AML-193 (cell line): ENCODE results near the gene DNPH1.

ENCODE experiments used
- DNase-seq, 2 experiments: peaks; one replicate each; lab custom pipeline; 2025; lab: John Stamatoyannopoulos, UW

Gene DNPH1

GRCh38 chr6:43263314-43264178, 34.3 kb upstream of the DNPH1 start:
- DNase-seq = peak; percentile 84 to 86

GRCh38 chr6:43262780-43263313, 33.6 kb upstream of the DNPH1 start:
- DNase-seq = no peak

DNA sequence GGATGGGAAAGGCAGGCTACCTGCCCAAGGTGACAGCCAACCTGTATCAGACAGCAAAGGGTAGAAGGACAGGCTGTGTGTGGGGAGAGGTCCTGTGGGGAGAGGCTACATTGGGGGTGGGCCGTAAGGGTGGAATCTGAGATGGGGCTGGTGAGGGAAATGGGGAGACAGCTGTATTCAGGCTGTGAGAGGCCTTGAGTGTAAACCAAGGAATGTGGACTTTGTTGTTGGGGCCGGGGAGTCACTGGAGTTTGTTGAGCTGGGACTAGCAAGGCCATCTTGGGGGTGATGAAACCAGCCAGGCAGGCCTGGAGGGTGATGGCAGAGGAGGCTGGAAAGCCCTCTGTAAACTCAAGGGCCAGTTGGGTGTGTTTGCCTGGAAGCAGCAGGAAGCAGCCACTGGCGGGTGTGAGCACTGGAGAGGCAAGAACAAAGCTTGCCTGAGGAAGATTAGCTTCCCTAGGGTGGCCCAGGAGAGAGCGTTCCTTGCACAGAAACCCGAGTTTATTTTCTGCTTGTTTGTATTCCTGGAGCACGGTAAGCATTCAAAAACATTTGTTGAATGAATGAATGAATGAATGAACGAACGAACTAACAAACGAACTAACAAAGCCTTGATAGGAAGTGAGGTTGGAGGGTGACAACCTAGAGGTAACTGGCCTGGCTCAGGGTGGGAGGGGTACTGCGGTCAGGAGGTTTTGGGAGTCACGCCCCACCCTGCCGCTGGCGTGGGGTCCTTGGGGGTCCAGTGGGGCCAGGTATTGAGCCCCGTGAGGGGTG, 32.9 kb upstream of the DNPH1 start:
- no peak for DNase-seq

DNA sequence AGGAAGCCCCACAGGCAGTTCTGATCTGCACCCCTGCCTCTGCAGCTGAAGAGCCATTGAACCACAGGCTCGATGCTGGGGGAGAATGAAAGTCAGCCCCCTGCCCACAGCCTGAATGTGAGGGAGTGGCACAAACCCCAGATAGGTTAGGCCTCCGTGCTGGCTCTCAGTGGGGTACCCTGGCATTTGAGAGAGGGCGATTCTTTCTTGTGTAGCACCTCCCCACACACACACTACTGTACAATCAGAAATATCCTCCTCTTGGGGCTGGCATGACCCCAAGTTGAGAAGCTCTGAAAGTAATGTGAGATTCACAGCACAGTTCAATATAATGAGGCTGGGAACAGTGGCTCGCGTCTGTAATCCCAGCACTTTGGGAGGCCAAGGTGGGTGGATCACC, 31.9 kb upstream of the DNPH1 start:
- no peak for DNase-seq

DNA sequence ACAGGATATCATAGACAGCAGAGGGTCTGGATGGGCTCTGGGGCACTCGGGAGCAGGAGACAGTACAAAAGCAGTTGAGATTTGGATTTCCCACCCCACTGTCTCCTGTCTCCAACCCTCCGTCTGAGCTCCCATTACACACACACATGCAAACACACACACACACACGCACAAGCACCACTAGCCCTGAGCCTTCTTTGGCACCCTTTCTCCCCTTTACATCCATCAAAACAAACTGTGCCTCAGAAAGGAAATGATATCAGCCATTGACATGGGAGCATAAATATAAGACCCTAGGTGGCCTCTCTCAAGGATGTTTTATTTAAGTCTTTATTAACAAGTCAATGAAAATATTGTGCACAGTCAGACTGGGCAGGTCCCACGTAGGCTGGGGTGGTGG, 31.5 kb upstream of the DNPH1 start:
- DNase-seq = no peak

- no peak for DNase-seq
Measured at GRCh38 chr6:43258807-43259686, 29.8 kb upstream of the DNPH1 start.

- no peak for DNase-seq
Measured at GRCh38 chr6:43258180-43258579, 28.9 kb upstream of the DNPH1 start.

GRCh38 chr6:43257367-43258145, 28.3 kb upstream of the DNPH1 start:
- DNase-seq = no peak

GRCh38 chr6:43256670-43257366, 27.5 kb upstream of the DNPH1 start:
- no peak for DNase-seq

DNA sequence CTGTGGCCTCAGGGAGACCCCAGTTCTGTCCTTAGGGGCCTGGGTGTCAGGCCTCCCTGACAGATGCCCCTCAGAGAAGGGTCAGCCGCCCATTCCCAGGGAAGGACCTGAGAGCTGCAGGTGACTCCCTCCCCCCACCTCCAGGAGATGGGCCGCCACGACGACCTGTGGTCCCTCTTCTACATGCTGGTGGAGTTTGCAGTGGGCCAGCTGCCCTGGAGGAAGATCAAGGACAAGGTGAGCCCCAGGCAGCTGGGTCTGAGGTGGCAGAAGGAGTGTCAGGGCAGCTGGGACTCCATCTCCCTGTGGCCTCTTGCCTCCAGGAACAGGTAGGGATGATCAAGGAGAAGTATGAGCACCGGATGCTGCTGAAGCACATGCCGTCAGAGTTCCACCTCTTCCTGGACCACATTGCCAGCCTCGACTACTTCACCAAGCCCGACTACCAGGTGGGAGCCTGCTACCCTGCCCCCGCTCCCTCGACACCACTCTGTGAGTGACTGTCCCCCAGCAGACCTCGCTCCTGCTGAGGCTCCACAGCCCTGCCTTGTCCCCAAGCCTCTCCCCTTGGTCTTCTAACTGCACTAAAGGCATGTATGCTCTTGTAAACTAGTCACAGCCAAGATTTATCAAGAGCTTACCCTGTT, 26.2 kb upstream of the DNPH1 start:
- DNase-seq = no peak

DNA sequence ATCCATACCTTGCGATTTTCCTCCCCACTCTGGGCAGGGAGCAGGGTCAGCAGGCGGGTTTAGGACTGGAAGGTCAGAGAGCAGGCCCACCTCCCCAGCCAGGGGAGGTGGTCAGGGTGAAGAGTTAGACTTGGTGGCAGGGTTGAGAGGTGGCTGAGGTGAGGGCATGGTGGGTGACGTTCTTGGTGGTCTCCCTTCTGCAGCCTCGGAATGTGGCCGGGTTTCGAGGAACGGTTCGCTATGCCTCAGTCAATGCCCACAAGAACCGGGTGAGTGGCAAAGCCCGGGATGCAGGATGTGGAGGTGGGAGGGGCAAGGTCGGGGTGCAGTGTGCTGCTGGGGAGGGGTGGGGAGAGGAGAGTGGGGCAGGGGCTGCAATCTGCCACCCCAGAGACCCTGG, 25.6 kb upstream of the DNPH1 start:
- DNase-seq = no peak

- no peak for DNase-seq
Measured at GRCh38 chr6:43254138-43254817, 25.0 kb upstream of the DNPH1 start.

GRCh38 chr6:43253401-43253800, 24.1 kb upstream of the DNPH1 start:
- no peak for DNase-seq

GRCh38 chr6:43250992-43251373, 21.7 kb upstream of the DNPH1 start:
- no peak for DNase-seq

GRCh38 chr6:43248791-43249190, 19.5 kb upstream of the DNPH1 start:
- DNase-seq = no peak

DNA sequence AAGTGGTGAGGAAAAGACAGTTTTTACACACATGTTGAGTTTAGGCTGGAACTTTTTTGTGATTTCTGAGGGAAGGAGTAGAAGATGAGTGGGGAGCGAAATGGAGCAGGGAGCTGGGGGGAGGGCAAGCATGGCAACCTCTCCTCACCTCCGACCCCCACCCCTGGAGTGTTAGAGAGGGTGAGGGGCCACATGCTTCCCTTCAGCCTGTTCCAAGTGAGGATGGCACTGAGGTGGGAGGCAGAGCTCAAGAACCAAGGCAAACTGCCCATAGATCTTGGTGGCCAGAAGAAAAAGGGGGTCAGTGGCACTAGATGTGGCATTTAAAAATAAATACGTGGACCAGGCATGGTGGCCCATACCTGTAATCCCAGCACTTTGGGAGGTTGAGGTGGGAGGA, 18.8 kb upstream of the DNPH1 start:
- DNase-seq = no peak

GRCh38 chr6:43247114-43247999, 18.1 kb upstream of the DNPH1 start:
- peak; percentile 58 to 80 for DNase-seq

DNA sequence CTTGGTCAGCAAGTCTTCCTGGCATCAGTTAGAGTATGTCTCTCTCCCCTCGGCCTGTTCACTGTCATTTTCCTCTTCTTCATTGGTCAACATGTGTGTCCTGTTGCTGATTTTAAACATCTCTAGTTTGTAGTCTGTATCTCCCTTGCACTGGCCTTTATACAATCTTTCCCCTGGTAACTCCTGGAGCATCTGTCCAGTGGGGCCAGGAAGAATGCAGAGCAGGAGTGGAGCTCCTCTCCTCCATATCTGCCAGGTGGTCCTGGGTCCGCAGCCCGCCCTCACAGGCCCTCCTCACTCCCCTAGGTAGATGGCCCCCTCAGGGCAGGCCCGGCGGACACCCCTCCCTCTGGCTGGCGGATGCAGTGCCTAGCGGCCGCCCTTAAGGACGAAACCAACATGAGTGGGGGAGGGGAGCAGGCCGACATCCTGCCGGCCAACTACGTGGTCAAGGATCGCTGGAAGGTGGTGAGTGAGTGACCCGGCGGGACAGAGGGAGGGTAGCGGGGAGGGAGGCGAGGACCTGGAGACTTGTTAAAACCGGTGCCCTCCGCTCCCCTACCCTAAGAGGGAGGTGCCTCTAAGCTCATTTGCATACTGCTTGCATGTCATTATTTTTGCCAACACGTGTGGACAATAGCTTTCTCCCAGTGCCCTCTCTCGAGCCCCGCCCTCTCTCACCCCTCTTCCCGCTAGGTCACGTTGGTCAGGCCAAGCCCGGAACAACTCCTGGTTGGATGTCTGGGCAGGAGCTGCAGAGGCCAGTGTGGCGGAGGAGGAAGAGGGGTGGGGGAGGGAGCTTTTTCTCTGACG, 17.2 kb upstream of the DNPH1 start:
- no peak for DNase-seq
